Thyroid gland (tissue), 4 donors: Measurements from ENCODE around the gene SOX4.

Experiments
- CTCF ChIP-seq, 6 experiments: fragments of 200-600 bp in 3 of 6; fragments of 450-650 bp in 3 of 6; sonication (generic) in 3 of 6; IDR thresholded peaks; one replicate each; pipeline ENCODE4 v1.5.1; 2016 to 2019; ENCODE audit warnings: antibody characterized with exemption in 6 of 6, mild to moderate bottlenecking in 2 of 6, inconsistent platforms in 1 of 6, moderate library complexity in 1 of 6
- POLR2A ChIP-seq, 2 donors: fragments of 450-650 bp; IDR thresholded peaks; one replicate each; pipeline ENCODE4 v1.6.1; 2017; ENCODE audit warnings: antibody characterized with exemption in 2 of 2, mild to moderate bottlenecking in 2 of 2, moderate library complexity in 1 of 2

GRCh38 chr6:21595285-21596144 is 2.0 kb downstream of the SOX4 start:
- TF ChIP-seq CTCF (IDR thresholded peaks at IDR 0.05) (peak in 2 of 6 experiments; percentile 23 to 33), POLR2A (IDR thresholded peaks at IDR 0.05) (no peak)
